GM23248 (cell line): Measurements from ENCODE around the gene UBE2D1. TPM values are rescaled to one million over a fixed set of nuclear protein-coding genes. Genes with fewer than 3 reads are reported as not detected.

Source experiments
- DNase-seq: peaks from one replicate; pipeline ENCODE4 v3.0.0-alpha.2; 2015
- H2AFZ ChIP-seq: fragments of 200-600 bp; sonication (generic); 2 replicates; pipeline ENCODE4 v1.6.1; 2016; ENCODE audit warnings: antibody characterized with exemption
- H3F3A ChIP-seq: fragments of 200-600 bp; sonication (generic); 2 replicates; pipeline ENCODE4 v1.6.1; 2016; ENCODE audit warnings: mild to moderate bottlenecking, antibody characterized with exemption, mixed run types; ENCODE audit not compliant: insufficient read depth
- H3K27ac ChIP-seq: fragments of 200-600 bp; sonication (generic); 2 replicates; pipeline ENCODE4 v1.5.1; 2016; ENCODE audit warnings: mild to moderate bottlenecking
- H3K27me3 ChIP-seq: fragments of 200-600 bp; sonication (generic); replicated peaks from 2 replicates; pipeline ENCODE4 v1.6.1; 2016; ENCODE audit warnings: mild to moderate bottlenecking; ENCODE audit not compliant: insufficient read depth
- H3K36me3 ChIP-seq: fragments of 200-600 bp; sonication (generic); 2 replicates; pipeline ENCODE4 v1.6.1; 2016; ENCODE audit warnings: low read depth, mild to moderate bottlenecking
- H3K4me1 ChIP-seq: fragments of 200-600 bp; sonication (generic); 2 replicates; pipeline ENCODE4 v1.6.1; 2016; ENCODE audit warnings: mild to moderate bottlenecking; ENCODE audit not compliant: insufficient read depth
- H3K4me2 ChIP-seq: fragments of 200-600 bp; sonication (generic); one replicate; pipeline ENCODE4 v1.6.1; 2016; ENCODE audit warnings: mild to moderate bottlenecking; ENCODE audit not compliant: unreplicated experiment
- H3K4me3 ChIP-seq: fragments of 200-600 bp; sonication (generic); 2 replicates; pipeline ENCODE4 v1.5.1; 2016; ENCODE audit warnings: mild to moderate bottlenecking
- H3K79me2 ChIP-seq: fragments of 200-600 bp; sonication (generic); 2 replicates; pipeline ENCODE4 v1.6.1; 2016; ENCODE audit warnings: mild to moderate bottlenecking; ENCODE audit not compliant: insufficient read depth
- H3K9ac ChIP-seq: fragments of 200-600 bp; sonication (generic); 2 replicates; pipeline ENCODE4 v1.6.1; 2016; ENCODE audit warnings: mild to moderate bottlenecking
- H3K9me2 ChIP-seq: fragments of 200-600 bp; sonication (generic); 2 replicates; pipeline ENCODE4 v1.6.1; 2016; ENCODE audit warnings: mixed run types, mild to moderate bottlenecking, moderate library complexity; ENCODE audit not compliant: insufficient read depth
- H3K9me3 ChIP-seq: fragments of 200-600 bp; sonication (generic); one replicate; pipeline ENCODE4 v1.6.1; 2017; ENCODE audit warnings: low read depth
- H4K20me1 ChIP-seq: fragments of 200-600 bp; sonication (generic); 2 replicates; pipeline ENCODE4 v1.6.0; 2016; ENCODE audit not compliant: insufficient read depth
- EZH2 ChIP-seq: fragments of 200-600 bp; sonication (generic); IDR thresholded peaks from 2 replicates; pipeline ENCODE4 v1.6.1; 2018; ENCODE audit warnings: antibody characterized with exemption, mild to moderate bottlenecking; ENCODE audit not compliant: insufficient read depth, poor library complexity, severe bottlenecking
- EZH2phosphoT487 ChIP-seq: fragments of 200-600 bp; sonication (generic); IDR thresholded peaks from 2 replicates; pipeline ENCODE4 v1.6.1; 2018; ENCODE audit warnings: antibody characterized with exemption, moderate library complexity, mild to moderate bottlenecking, low read depth; ENCODE audit not compliant: insufficient read depth
- WGBS, 2 experiments: methylation state at CpG; one replicate each; pipeline ENCODE4 v1.1.6; 2015 to 2017; ENCODE audit warnings: low lambda C conversion rate in 2 of 2, low coverage in 1 of 2; ENCODE audit errors: missing lambda C conversion rate in 2 of 2; 5-methylcytosine and 5-hydroxymethylcytosine counted together
- in situ Hi-C: fragments of 300-500 bp; cut with MboI; formaldehyde crosslinking; loops from 2 replicates; pipeline ENCODE4 v1.15.0; 2020
- polyA plus RNA-seq: library from polyadenylated mRNA; unstranded; fragments of >200 nt; fragmentation: Nextera tagmentation; extraction: Ambion mirVana; gene quantifications from 2 replicates; pipeline ENCODE4 v1.2.1, GENCODE V29; 2016
- total RNA-seq: library from RNA; depleted of rRNA; stranded (reverse); fragments of >200 nt; shearing (Covaris generic); gene quantifications from 2 replicates; pipeline ENCODE4 v1.2.3, GENCODE V29; 2014

Gene UBE2D1
- total and polyA plus RNA-seq, 2 experiments from 2014 or later = 17.7 to 31.9 TPM

GRCh38 chr10:58358314-58358933 is 23.6 kb downstream of the UBE2D1 start:
- H3K4me3 ChIP-seq = no peak overlapping the region
- WGBS, 2 experiments = 87 to 88% methylated on average over 4 of the region's 4 CpGs
- H3K9me2 ChIP-seq = no peaks in the 10 kb centered on the region
- H2AFZ ChIP-seq = no peak overlapping the region
- TF ChIP-seq EZH2 (no peak), EZH2phosphoT487 (no peak)
- no peak overlapping the region for H3K9ac ChIP-seq
- in situ Hi-C loops = no loop called here
- no peak for DNase-seq
- H3K27ac ChIP-seq = no peak overlapping the region
- H3K4me2 ChIP-seq = no peak overlapping the region
- H3F3A ChIP-seq = no peaks in the 10 kb centered on the region
- no peaks in the 10 kb centered on the region for H3K27me3 ChIP-seq
- peaks cover 36% of the 10 kb centered on the region for H3K79me2 ChIP-seq
- no peaks in the 10 kb centered on the region for H4K20me1 ChIP-seq
- H3K9me3 ChIP-seq = no peaks in the 10 kb centered on the region
- no peaks in the 10 kb centered on the region for H3K4me1 ChIP-seq
- H3K36me3 ChIP-seq = no peaks in the 10 kb centered on the region

- Histone ChIP-seq H3K9me3 (no peaks in the 10 kb centered on the region), H3K4me2 (no peak overlapping the region), H3K9ac (no peak overlapping the region), H3K79me2 (peaks cover 31% of the 10 kb centered on the region), H3K27me3 (no peaks in the 10 kb centered on the region), H3K4me1 (no peaks in the 10 kb centered on the region), H4K20me1 (no peaks in the 10 kb centered on the region), H3F3A (no peaks in the 10 kb centered on the region), H3K27ac (no peak overlapping the region), H3K9me2 (no peaks in the 10 kb centered on the region), H3K4me3 (no peak overlapping the region), H3K36me3 (no peaks in the 10 kb centered on the region), H2AFZ (no peak overlapping the region)
- 94 to 100% methylated on average over 1 of the region's 1 CpG for WGBS, 2 experiments
- TF ChIP-seq EZH2 = no peak
- TF ChIP-seq EZH2phosphoT487 = no peak
- no peak for DNase-seq
- in situ Hi-C loops = no loop called here
Measured at GRCh38 chr10:58358947-58359346, 24.1 kb downstream of the UBE2D1 start.

- in situ Hi-C loops = no loop called here
- H3K4me1 ChIP-seq = no peaks in the 10 kb centered on the region
- H4K20me1 ChIP-seq = no peaks in the 10 kb centered on the region
- H3K9ac ChIP-seq = no peak overlapping the region
- no peaks in the 10 kb centered on the region for H3F3A ChIP-seq
- TF ChIP-seq EZH2phosphoT487 (no peak), EZH2 (no peak)
- H3K36me3 ChIP-seq = no peaks in the 10 kb centered on the region
- no peaks in the 10 kb centered on the region for H3K9me2 ChIP-seq
- H2AFZ ChIP-seq = no peak overlapping the region
- 98% methylated on average over 3 of the region's 3 CpGs for WGBS, 2 experiments
- no peak overlapping the region for H3K27ac ChIP-seq
- no peaks in the 10 kb centered on the region for H3K27me3 ChIP-seq
- H3K9me3 ChIP-seq = no peaks in the 10 kb centered on the region
- no peak for DNase-seq
- H3K4me3 ChIP-seq = no peak overlapping the region
- peaks cover 25% of the 10 kb centered on the region for H3K79me2 ChIP-seq
- H3K4me2 ChIP-seq = no peak overlapping the region
Measured at GRCh38 chr10:58359541-58359940, 24.7 kb downstream of the UBE2D1 start.

GRCh38 chr10:58360412-58361004 is 25.7 kb downstream of the UBE2D1 start:
- Histone ChIP-seq H3K27ac (no peak overlapping the region), H3K9me3 (no peaks in the 10 kb centered on the region), H3K27me3 (no peaks in the 10 kb centered on the region), H3K4me3 (no peak overlapping the region), H3K9me2 (no peaks in the 10 kb centered on the region), H3K36me3 (no peaks in the 10 kb centered on the region), H4K20me1 (no peaks in the 10 kb centered on the region), H3K79me2 (peaks cover 18% of the 10 kb centered on the region), H3K4me1 (no peaks in the 10 kb centered on the region), H3K4me2 (no peak overlapping the region), H3K9ac (no peak overlapping the region), H3F3A (no peaks in the 10 kb centered on the region), H2AFZ (no peak overlapping the region)
- in situ Hi-C loops = no loop called here
- 91 to 92% methylated on average over 9 of the region's 9 CpGs for WGBS, 2 experiments
- DNase-seq = no peak
- TF ChIP-seq EZH2 (no peak), EZH2phosphoT487 (no peak)
